Renal cortex interstitium (tissue), 11 donors: ENCODE measurements around the gene KIAA0040. TPM values are rescaled to one million over a fixed set of nuclear protein-coding genes. Genes with fewer than 3 reads are reported as not detected.
"Not testable (repeated sequence)": the region's sequence is repeated elsewhere in the genome, so short reads cannot be mapped to it uniquely, and the experiment has no call there.

Experiments
- DNase-seq, 11 donors: peaks; one replicate each; pipeline ENCODE4 v3.0.0-alpha.2; 2013; ENCODE audit warnings: low read depth in 9 of 11, low spot score in 4 of 11; ENCODE audit errors: extremely low read depth in 1 of 11
- polyA plus RNA-seq, 3 donors: library from polyadenylated mRNA; unstranded; fragments of 120-200 nt; gene quantifications; one replicate each; pipeline ENCODE4 v1.2.1, GENCODE V29; 2013; ENCODE audit not compliant: insufficient read length in 3 of 3

KIAA0040 gene
- polyA plus RNA-seq, 3 donors = 12.4 to 15.7 (median 13.0) TPM

- DNase-seq = no peak
Measured at GRCh38 chr1:175128523-175128922, 64.1 kb downstream of the KIAA0040 start.

- DNase-seq = no peak
Measured at GRCh38 chr1:175127565-175127964, 65.0 kb downstream of the KIAA0040 start.

- no peak for DNase-seq
Measured at GRCh38 chr1:175126347-175126746, 66.2 kb downstream of the KIAA0040 start.

GRCh38 chr1:175124861-175125260 lies 67.7 kb downstream of the KIAA0040 start:
- DNase-seq = no peak

- no peak for DNase-seq
Measured at GRCh38 chr1:175120511-175120910, 72.1 kb downstream of the KIAA0040 start.

- no peak for DNase-seq
Measured at GRCh38 chr1:175118375-175119367, 73.9 kb downstream of the KIAA0040 start.

- DNase-seq = no peak
Measured at GRCh38 chr1:175116903-175117302, 75.7 kb downstream of the KIAA0040 start.

- no peak for DNase-seq
Measured at GRCh38 chr1:175116210-175116798, 76.3 kb downstream of the KIAA0040 start.

GRCh38 chr1:175114996-175115395 lies 77.6 kb downstream of the KIAA0040 start:
- no peak for DNase-seq

- not testable (repeated sequence) for DNase-seq
Measured at GRCh38 chr1:175108331-175108820, 84.2 kb downstream of the KIAA0040 start.

Other genes with a start within 250 kb of the KIAA0040 start
- 100 to 1,000 TPM; 106 to 152 (median 144) TPM for gene CACYBP, start 192.8 kb downstream of the KIAA0040 start, polyA plus RNA-seq
- 10 to 100 TPM; 44.8 to 52.0 (median 47.5) TPM for gene MRPS14, start 169.4 kb downstream of the KIAA0040 start, polyA plus RNA-seq
- 1 to 10 TPM; 2.3 to 3.3 (median 2.5) TPM for gene TNN, start 124.9 kb downstream of the KIAA0040 start, polyA plus RNA-seq